Stimulated activated CD8-positive, alpha-beta memory T cell treated with anti-CD3 and anti-CD28 coated beads, Interleukin-7, amount 100 ng/mL, for 4 hours (primary cell): ENCODE measurements around the gene FTO.

Experiments
- DNase-seq, 2 donors: peaks; one replicate each; pipeline ENCODE4 v3.0.0-alpha.2; 2020; ENCODE audit warnings: low read depth in 2 of 2

Gene FTO

GRCh38 chr16:54053891-54054820, 350.2 kb downstream of the FTO start:
- DNase-seq, result no peak

DNA sequence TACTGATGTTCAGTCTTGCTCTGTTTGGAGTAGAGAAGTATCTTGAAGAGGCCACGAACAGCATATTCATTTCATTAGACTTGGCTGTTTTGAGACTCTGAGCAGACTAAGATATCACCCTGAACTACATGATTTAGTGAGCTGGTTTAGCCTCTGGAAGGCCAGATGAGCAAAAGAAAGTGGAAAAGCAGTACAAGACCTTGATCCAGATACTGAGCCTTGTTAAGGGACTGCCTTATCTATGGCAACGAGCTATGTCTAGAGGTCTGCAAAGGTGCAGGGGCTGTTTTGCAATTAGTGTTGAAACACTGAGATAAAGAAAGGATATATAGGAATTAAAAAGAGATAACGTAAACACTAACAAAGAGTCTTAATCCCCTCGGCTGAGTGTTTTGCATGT, 351.2 kb downstream of the FTO start:
- DNase-seq, result no peak

GRCh38 chr16:54055864-54056263, 351.9 kb downstream of the FTO start:
- no peak for DNase-seq

- no peak for DNase-seq
Observed at GRCh38 chr16:54056921-54057320, 353.0 kb downstream of the FTO start.

GRCh38 chr16:54059319-54059718, 355.4 kb downstream of the FTO start:
- DNase-seq, result no peak

GRCh38 chr16:54060599-54061421, 356.9 kb downstream of the FTO start:
- DNase-seq, result no peak

DNA sequence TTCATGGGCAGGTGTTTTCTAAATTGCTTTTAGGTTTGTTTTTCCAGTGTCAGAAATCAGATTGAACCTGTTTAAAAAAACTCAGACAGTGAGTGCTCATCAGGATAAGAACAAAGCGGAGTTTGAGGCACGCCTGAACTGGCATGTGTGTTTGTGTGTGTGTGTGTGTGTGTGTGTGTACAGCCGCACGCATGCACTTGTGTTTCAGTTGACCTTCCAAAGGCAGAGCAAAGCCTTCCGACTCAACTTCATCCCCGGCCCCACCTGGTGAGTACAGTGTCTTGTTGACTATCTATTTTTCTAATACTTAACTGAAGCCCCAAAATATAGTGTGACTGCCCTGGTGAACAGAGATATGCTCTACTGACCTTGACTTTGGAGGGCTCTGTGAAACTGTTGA, 357.5 kb downstream of the FTO start:
- DNase-seq, result no peak

DNA sequence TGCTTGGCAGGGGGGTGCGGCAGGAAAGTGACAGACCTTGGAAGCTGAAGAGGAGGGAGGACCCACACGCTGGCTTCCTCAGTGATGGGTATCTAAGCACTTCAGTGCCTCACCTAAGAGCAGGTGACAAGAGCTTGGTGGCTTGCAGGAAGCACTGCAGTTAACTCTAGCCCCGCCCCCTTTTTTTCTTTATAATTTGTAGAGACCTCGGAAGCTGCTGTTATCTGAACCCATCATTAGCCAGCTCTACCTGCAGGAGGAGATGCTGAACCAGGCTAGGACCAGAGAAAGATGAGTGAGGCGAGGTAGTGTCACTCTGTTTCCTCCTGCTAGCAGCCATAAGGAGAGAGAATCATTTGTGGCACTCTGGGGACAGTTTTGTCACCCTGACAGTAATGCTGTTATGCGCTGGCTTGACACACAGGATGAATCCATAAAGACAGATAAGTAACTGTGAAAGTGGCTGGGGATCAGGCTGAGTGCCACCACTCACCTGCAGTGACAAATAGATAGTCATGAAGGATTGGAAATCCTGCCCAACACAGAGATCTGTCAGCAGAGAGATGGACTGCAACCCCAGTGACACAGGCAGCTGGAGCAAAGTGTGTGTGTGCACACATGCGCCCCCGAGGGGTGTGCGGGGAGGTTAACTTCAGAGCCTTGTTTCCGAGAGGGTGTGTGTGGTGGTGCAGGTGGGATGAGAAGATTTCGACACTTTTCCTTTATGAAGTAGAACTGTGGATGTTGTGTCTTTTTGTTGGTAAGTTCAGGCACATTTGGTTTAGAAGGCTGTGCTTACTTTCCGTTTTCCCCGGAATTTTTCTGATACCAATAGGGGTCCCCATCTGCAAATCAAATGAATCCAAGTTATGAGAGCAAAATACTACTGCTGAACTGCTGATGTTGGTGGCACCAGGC, 358.7 kb downstream of the FTO start:
- no peak for DNase-seq

DNA sequence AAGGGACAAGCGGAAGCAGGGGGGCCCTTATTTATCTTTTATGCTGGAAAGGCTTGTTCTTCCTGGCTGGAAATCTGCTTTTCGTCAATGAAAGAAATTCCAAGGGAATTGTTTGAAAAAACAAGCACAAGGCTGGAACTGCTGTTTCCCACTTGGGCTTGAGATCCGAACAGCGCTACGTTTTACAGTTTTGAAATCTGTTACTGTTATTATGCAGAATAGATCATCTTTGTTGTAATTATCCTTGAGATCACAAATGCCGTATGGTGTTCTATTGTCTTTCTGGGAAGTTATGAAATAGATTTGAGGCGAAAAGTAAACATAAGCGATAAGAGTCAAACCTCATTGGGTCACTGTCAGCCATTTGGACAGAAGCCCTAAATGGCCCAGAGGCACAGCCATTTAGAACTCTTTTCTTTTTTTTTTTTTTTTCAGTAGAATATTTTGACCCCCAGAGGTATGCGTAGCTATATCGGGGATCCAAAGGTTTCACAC, 359.4 kb downstream of the FTO start:
- DNase-seq, result no peak

GRCh38 chr16:54066451-54067105, 362.6 kb downstream of the FTO start:
- DNase-seq, result no peak

- no peak for DNase-seq
Observed at GRCh38 chr16:54067322-54068065, 363.5 kb downstream of the FTO start.

- no peak for DNase-seq
Observed at GRCh38 chr16:54068212-54068611, 364.3 kb downstream of the FTO start.

- no peak for DNase-seq
Observed at GRCh38 chr16:54069601-54070239, 365.8 kb downstream of the FTO start.

GRCh38 chr16:54070789-54071343, 366.9 kb downstream of the FTO start:
- DNase-seq, result no peak

- no peak for DNase-seq
Observed at GRCh38 chr16:54071514-54071913, 367.6 kb downstream of the FTO start.

- no peak for DNase-seq
Observed at GRCh38 chr16:54072237-54072636, 368.3 kb downstream of the FTO start.

DNA sequence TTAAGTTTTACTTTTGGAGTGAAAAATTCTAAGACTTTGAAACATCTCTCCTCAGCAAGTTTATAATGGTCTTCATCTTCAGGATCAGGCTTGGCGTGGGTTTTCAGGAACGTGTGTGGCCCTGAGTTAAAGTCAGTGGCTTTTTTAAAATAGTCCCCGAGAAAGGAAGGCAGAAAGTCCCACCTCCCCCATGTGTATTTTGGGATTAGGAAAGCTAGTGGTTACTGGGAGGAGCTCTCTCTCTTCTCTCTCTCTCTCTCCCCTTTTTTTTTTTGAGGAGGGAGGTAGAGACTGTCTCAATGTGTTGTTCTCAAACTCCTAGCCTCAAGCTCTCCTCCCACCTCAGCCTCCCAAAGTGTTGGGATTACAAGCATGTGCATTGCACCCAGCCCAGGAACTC, 369.4 kb downstream of the FTO start:
- no peak for DNase-seq

DNA sequence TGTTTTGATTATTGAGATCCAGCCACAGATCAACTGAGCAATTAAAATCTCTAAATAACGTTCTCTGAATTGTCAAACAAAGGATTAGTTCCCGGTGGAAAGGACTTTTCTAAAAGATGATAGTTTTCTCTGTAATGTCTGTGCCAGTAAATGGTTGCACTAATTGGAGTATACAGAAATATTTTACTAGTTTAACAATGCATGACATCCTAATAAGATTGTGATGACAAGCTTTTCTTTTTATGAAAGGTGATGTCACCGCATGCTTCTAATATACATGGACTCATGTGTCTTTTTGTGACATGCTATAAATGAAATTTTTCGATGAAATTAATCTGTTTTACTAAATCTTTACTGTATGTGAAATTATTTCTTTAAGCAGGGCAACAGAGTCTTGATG, 371.5 kb downstream of the FTO start:
- no peak for DNase-seq

GRCh38 chr16:54076006-54076504, 372.1 kb downstream of the FTO start:
- no peak for DNase-seq
